ENCODE measurements around the gene CFAP126.

GRCh38 chr1:161382214-161383019 is 14.7 kb upstream of the CFAP126 start:
- TF ChIP-seq POLR2AphosphoS5 (IDR thresholded peaks at IDR 0.05; ENCODE audit: low read depth, low read length) (no peak), POLR2A (IDR thresholded peaks at IDR 0.05; ENCODE audit: low read depth, low read length) (no peak)

All from GM12892 (cell line).